Sigmoid colon (tissue), 7 donors: ENCODE measurements around the gene FXN. TPM values are rescaled to one million over a fixed set of nuclear protein-coding genes. Genes with fewer than 3 reads are reported as not detected.

Experiments used
- DNase-seq: peaks from one replicate; pipeline ENCODE4 v3.0.0-alpha.2; 2019
- H3K27ac ChIP-seq, 4 donors: fragments of 200-600 bp; sonication (generic); one replicate each; pipeline ENCODE4 v1.5.1; 2016 to 2019; ENCODE audit warnings: mild to moderate bottlenecking in 1 of 4
- H3K27me3 ChIP-seq, 3 donors: fragments of 200-600 bp; sonication (generic); one replicate each; pipeline ENCODE4 v1.5.1; 2019; ENCODE audit warnings: mild to moderate bottlenecking in 1 of 3
- H3K36me3 ChIP-seq, 4 donors: fragments of 200-600 bp; sonication (generic); one replicate each; pipeline ENCODE4 v1.5.1; 2016 to 2019
- H3K4me1 ChIP-seq, 4 donors: fragments of 200-600 bp; sonication (generic); one replicate each; pipeline ENCODE4 v1.5.1; 2017 to 2019
- H3K4me3 ChIP-seq, 4 donors: fragments of 200-600 bp; sonication (generic); one replicate each; pipeline ENCODE4 v1.5.1; 2017 to 2019; ENCODE audit warnings: mild to moderate bottlenecking in 2 of 4, moderate library complexity in 1 of 4
- H3K9me3 ChIP-seq, 4 donors: fragments of 200-600 bp in 3 of 4; sonication (generic) in 3 of 4; one replicate each; pipeline versions ENCODE4 v1.5.1 to v1.6.1; 2013 to 2019
- EP300 ChIP-seq, 4 donors: sonication (generic); formaldehyde crosslinking; IDR thresholded peaks; one replicate each; pipeline ENCODE4 v1.6.1; 2017; ENCODE audit warnings: antibody characterized with exemption in 4 of 4
- POLR2A ChIP-seq, 2 donors: fragments of 450-650 bp; IDR thresholded peaks; one replicate each; pipeline ENCODE4 v1.6.1; 2016; ENCODE audit warnings: antibody characterized with exemption in 2 of 2, mild to moderate bottlenecking in 2 of 2, moderate library complexity in 2 of 2
- POLR2AphosphoS5 ChIP-seq, 4 donors: sonication (generic); formaldehyde crosslinking; IDR thresholded peaks; one replicate each; pipeline ENCODE4 v1.6.1; 2017; ENCODE audit warnings: antibody characterized with exemption in 4 of 4
- WGBS, 2 donors: extraction: QIAGEN DNeasy Blood & Tissue Kit; methylation state at CpG; one replicate each; pipeline ENCODE4 v1.1.7; 2013; 5-methylcytosine and 5-hydroxymethylcytosine counted together
- intact Hi-C: fragments of 100-400 bp; cut with DNase I; formaldehyde crosslinking; loops from one replicate; pipeline ENCODE4 v1.15.1; 2023
- polyA plus RNA-seq, 3 donors: library from polyadenylated mRNA; stranded (reverse); fragments of 200-250 nt; gene quantifications; one replicate each; pipeline ENCODE4 v1.2.3, GENCODE V29; 2013
- total RNA-seq, 4 donors: library from RNA; depleted of rRNA; stranded (reverse); fragments of >200 nt; gene quantifications; one replicate each; pipeline ENCODE4 v1.1.0, GENCODE V29; 2016
- TF ChIP-seq, protein P1 (sequence below), 4 experiments: fragments of 450-650 bp in 3 of 4; fragments of 200-600 bp in 1 of 4; IDR thresholded peaks; one replicate each; pipeline ENCODE4 v1.5.1; 2016 to 2019; ENCODE audit warnings: antibody characterized with exemption in 4 of 4, mild to moderate bottlenecking in 3 of 4, moderate library complexity in 2 of 4
- donor health status: healthy with polysubstance abuse.
- donor health status: Bipolar disorder and iron deficiency.
- donor health status: healthy.

FXN gene
- total and polyA plus RNA-seq, 7 donors, result 3.4 to 16.1 (median 8.7) TPM

DNA sequence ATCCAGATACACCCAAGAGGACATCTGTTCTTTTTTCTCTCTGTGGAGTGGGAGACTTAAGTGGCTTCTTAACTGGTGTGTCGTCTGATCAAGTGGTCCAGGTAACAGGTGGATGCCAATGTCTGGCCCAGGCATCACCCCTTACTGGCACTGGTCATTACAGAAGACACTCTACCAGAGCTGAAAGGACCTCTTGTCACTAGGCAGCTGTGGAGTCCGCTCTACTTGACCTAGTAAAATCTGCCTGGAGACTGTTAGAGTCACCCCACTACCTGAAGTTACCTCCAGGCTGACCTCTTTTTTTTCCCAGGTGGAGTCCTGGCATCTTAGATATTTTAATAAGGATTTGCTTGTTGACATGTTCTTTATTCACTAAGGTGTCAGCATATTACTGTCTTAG is 22.5 kb downstream of the FXN start:
- Histone ChIP-seq H3K27ac (no peak overlapping the region), H3K4me1 (no peaks in the 10 kb centered on the region), H3K4me3 (no peak overlapping the region), H3K27me3 (no peaks in the 10 kb centered on the region), H3K36me3 (peaks cover 0 to 19% (median 0%) of the 10 kb centered on the region in 4 donors), H3K9me3 (no peaks in the 10 kb centered on the region)
- intact Hi-C loops, result no loop called here
- 92 to 93% methylated on average over 2 of the region's 2 CpGs for WGBS, 2 donors
- TF ChIP-seq POLR2AphosphoS5 (IDR thresholded peaks at IDR 0.05) (no peak), EP300 (IDR thresholded peaks at IDR 0.05) (no peak), POLR2A (IDR thresholded peaks at IDR 0.05) (no peak)
- TF ChIP-seq, protein P1, sequence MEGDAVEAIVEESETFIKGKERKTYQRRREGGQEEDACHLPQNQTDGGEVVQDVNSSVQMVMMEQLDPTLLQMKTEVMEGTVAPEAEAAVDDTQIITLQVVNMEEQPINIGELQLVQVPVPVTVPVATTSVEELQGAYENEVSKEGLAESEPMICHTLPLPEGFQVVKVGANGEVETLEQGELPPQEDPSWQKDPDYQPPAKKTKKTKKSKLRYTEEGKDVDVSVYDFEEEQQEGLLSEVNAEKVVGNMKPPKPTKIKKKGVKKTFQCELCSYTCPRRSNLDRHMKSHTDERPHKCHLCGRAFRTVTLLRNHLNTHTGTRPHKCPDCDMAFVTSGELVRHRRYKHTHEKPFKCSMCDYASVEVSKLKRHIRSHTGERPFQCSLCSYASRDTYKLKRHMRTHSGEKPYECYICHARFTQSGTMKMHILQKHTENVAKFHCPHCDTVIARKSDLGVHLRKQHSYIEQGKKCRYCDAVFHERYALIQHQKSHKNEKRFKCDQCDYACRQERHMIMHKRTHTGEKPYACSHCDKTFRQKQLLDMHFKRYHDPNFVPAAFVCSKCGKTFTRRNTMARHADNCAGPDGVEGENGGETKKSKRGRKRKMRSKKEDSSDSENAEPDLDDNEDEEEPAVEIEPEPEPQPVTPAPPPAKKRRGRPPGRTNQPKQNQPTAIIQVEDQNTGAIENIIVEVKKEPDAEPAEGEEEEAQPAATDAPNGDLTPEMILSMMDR (IDR thresholded peaks at IDR 0.05), result no peak
- no peak for DNase-seq

DNA sequence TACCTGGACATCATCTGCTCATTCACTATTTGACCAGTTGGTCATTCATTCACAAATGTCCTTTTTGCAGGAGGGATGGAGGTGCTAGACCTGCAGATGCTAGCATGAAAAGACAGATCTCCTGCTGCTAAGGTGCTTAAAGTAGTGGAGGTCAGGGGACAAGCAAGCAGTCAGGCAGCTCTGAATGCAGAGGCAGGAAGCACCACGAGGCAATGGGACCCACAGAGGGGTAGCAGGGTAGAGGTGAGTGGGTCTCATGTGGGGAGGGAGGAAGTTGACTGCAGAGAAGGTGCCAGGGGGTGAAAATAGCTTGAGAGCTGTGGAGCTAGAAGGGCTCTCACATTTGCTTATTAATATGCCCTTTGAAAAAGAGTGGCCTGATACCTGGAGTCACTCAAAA is 25.2 kb downstream of the FXN start:
- Histone ChIP-seq H3K27ac (no peak overlapping the region), H3K9me3 (no peaks in the 10 kb centered on the region), H3K4me1 (no peaks in the 10 kb centered on the region), H3K4me3 (no peak overlapping the region), H3K27me3 (no peaks in the 10 kb centered on the region), H3K36me3 (peaks cover 0 to 33% (median 3%) of the 10 kb centered on the region in 4 donors)
- no peak for DNase-seq
- intact Hi-C loops, result no loop called here
- 33 to 66% methylated on average over 1 of the region's 1 CpG for WGBS, 2 donors
- TF ChIP-seq, protein P1 (IDR thresholded peaks at IDR 0.05), result no peak
- TF ChIP-seq POLR2A (IDR thresholded peaks at IDR 0.05) (no peak), EP300 (IDR thresholded peaks at IDR 0.05) (no peak), POLR2AphosphoS5 (IDR thresholded peaks at IDR 0.05) (no peak)

DNA sequence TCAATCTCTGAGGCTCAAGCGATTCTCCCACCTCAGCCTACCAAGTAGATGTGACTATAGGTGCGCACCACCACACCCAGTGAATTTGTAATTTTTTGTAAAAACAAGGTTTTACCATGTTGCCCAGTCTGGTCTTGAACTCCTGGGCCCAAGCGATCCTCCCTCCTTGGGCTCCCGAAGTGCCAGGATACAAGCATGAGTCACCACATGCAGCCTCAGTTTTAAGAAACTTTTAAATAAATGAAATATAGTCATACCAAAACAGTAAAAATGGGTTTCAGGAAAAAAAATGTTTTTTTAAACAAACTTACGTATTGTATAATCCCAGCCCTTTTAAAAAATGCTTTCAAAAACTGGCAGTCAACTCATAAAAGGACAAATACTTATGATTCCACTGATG is 26.6 kb downstream of the FXN start:
- DNase-seq, result no peak
- TF ChIP-seq, protein P1 (IDR thresholded peaks at IDR 0.05), result no peak
- Histone ChIP-seq H3K4me3 (no peak overlapping the region), H3K9me3 (no peaks in the 10 kb centered on the region), H3K36me3 (peaks cover 0 to 46% (median 5%) of the 10 kb centered on the region in 4 donors), H3K27ac (no peak overlapping the region), H3K4me1 (no peaks in the 10 kb centered on the region), H3K27me3 (no peaks in the 10 kb centered on the region)
- 93 to 95% methylated on average over 5 of the region's 5 CpGs for WGBS, 2 donors
- intact Hi-C loops, result no loop called here

DNA sequence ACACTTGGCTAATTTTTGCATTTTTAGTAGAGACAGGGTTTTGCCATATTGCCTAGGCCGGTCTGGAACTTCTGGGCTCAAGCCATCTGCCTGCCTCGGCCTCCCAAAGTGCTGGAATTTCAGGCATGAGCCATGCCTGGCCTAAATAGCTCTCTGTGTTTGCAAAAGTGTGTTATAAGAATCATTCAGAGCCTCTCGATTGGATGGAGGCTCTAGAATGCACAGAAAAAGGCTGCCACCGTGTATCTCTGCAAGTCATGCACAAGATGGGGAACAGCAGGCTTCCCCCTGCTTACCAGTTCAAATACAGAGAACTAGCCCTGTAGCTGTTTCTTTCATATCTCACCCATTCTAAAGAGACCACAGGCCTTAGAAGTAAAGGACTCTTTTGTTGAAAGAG is 28.3 kb downstream of the FXN start:
- no peaks in the 10 kb centered on the region for H3K4me1 ChIP-seq
- no peaks in the 10 kb centered on the region for H3K9me3 ChIP-seq
- TF ChIP-seq POLR2A (IDR thresholded peaks at IDR 0.05) (no peak), POLR2AphosphoS5 (IDR thresholded peaks at IDR 0.05) (no peak), EP300 (IDR thresholded peaks at IDR 0.05) (no peak)
- TF ChIP-seq, protein P1 (IDR thresholded peaks at IDR 0.05), result no peak
- intact Hi-C loops, result no loop called here
- no peaks in the 10 kb centered on the region for H3K27me3 ChIP-seq
- no peak overlapping the region for H3K4me3 ChIP-seq
- DNase-seq, result no peak
- WGBS, 2 donors, result 84 to 88% methylated on average over 4 of the region's 4 CpGs
- H3K27ac ChIP-seq, result no peak overlapping the region
- H3K36me3 ChIP-seq, result peaks cover 0 to 54% (median 7%) of the 10 kb centered on the region in 4 donors

DNA sequence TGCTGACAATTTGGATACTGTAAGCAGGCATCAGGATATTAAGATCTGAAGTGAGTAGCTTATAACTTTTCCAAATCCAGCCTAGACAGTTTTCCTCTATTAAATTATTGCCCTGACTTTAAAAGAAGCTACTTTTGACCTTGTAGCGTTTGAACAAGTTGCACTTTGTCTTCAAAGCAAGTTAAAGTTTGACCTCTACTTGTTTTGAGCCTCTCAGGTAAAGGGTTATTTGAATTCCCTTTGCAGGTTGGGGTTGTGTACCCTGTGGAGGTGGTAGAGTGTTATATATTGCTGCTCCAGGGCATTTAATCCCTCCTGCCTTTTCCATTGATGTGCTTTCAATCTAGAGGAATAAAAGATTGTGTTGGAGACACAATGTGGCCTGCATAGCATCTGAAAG is 30.1 kb downstream of the FXN start:
- H3K9me3 ChIP-seq, result no peaks in the 10 kb centered on the region
- no peaks in the 10 kb centered on the region for H3K4me1 ChIP-seq
- no peak for TF ChIP-seq POLR2A (IDR thresholded peaks at IDR 0.05)
- no peak for TF ChIP-seq POLR2AphosphoS5 (IDR thresholded peaks at IDR 0.05)
- TF ChIP-seq, protein P1 (IDR thresholded peaks at IDR 0.05), result no peak
- TF ChIP-seq EP300 (IDR thresholded peaks at IDR 0.05), result no peak
- H3K27ac ChIP-seq, result no peak overlapping the region
- 53 to 79% methylated on average over 1 of the region's 1 CpG for WGBS, 2 donors
- no peak overlapping the region for H3K4me3 ChIP-seq
- peaks cover 0 to 57% (median 7%) of the 10 kb centered on the region in 4 donors for H3K36me3 ChIP-seq
- no peak for DNase-seq
- H3K27me3 ChIP-seq, result no peaks in the 10 kb centered on the region
- intact Hi-C loops, result no loop called here
